GM18951 (cell line): ENCODE results near the gene FHAD1.

ENCODE experiments used
- POLR2A ChIP-seq: IDR thresholded peaks from 4 replicates; pipeline ENCODE4 v1.6.1; 2011; ENCODE audit warnings: mild to moderate bottlenecking; ENCODE audit not compliant: insufficient read length, insufficient read depth; ENCODE audit errors: extremely low read depth
- in situ Hi-C: fragments of 300-500 bp; cut with MboI; formaldehyde crosslinking; loops from one replicate; pipeline ENCODE4 v1.12.0; 2022; ENCODE audit warnings: low sequenced_read_pairs, mixed read lengths, inconsistent platforms; ENCODE audit not compliant: unreplicated experiment

The FHAD1 gene

GRCh38 chr1:15249081-15249480 is 2.1 kb downstream of the FHAD1 start:
- in situ Hi-C loops: no loop called here
- TF ChIP-seq POLR2A: no peak

DNA sequence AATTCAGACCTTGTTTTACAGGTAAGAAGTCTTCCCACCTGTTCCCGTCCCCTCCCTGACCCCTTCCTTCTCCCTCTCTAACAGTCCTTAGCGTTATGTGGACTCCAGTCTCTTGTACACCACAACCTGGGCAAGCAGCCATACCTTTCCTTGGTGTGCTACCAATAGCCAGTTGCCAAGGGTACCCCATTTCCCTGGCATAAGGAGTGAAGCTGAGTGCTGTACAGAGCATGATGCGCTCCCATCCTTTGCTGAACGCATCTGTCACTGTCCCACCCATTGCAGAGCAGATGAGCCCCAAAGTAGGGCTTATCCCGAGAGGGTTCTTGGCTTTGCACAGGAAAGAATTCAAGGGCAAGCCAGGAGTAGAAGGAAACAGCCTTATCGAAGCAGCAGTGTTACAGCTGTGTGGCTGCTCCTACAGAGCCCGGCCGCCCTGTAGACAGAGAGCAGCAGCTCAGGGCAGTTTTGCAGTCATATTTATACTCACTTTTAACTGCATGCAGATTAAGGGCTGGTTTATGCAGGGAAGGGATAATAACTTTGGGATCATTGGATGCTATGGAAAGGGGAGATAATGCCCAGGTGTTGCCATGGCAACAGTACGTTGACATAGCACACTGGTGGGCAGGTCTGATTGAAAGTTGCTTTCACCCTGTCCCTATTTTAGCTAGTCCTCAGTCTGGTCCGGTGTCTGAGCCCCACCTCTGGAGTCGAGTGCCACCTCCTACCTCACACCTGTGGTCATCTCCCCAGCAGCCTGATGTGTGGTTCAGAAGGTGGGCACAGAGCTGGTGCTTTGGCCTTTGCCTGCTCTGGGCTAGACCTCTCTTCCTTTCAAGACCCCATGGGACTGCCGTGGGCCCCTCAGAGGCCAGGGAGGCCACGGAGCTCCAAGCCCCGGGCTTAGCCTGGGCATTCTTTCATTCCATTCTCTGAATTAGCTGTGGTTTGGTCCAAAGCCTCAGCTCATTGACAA is 5.1 kb downstream of the FHAD1 start:
- in situ Hi-C loops: no loop called here

DNA sequence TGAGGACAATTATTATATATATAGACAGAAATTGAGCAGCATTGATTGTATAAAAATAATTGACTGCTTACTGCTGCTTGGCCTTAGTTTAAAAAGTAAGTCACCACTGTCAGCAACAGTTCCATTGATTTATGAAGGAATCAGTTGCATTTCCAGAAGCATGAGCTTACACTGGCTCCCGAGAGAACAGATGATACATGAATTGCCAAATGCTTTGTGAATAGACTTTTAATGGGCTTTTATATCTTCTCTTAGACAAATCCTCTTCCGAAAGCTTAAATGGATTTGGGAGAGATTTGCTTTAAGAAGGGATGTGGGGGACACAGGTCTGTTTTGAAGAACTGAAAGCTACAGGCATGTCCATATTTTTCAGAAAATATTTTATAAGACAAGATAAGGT is 7.5 kb downstream of the FHAD1 start:
- TF ChIP-seq POLR2A: no peak
- in situ Hi-C loops: no loop called here

More for the DNA sequence above, 5.1 kb downstream of the FHAD1 start:
- no peak for TF ChIP-seq POLR2A

GRCh38 chr1:15255582-15256149 is 8.6 kb downstream of the FHAD1 start:
- in situ Hi-C loops: no loop called here
- TF ChIP-seq POLR2A: no peak

DNA sequence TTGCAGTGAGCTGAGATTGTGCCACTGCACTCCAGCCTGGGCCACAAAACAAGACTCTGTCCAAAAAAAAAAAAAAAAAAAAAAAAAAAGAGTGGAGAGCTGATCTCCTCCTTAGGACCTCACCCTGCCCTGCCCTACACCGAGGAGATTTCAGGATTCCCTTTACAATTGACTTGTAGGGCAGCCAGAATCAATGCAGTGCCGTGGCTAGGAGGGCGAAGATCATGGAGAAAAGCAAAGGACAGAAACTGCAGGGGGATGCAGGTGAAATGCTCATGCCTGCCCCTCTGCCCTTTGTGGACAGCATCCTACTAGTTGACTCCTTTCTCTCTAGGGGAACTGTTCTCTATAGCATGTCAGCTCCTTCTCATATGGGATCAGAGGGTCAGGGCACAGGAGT is 9.6 kb downstream of the FHAD1 start:
- in situ Hi-C loops: no loop called here

DNA sequence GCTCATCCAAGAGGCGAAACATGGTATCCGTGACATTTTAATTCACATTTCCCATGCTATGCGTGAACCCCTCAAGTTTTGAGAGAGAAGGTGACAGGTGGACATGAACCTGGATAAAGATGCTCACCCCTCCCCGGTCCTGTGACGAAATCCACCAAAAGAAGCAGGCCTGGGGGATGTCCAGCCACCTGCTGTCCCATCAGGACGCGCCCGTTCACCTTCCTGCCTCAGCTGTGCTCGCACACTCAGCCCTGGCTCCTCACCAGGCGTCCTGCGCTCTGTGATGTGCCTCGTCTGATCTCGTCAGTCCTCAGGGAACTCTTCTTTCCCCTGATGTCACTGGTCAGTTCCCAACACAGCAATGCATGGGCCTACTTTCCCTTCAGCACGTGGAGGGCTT is 10.3 kb downstream of the FHAD1 start:
- in situ Hi-C loops: no loop called here
- TF ChIP-seq POLR2A: no peak

More for the DNA sequence above, 9.6 kb downstream of the FHAD1 start:
- TF ChIP-seq POLR2A: no peak

DNA sequence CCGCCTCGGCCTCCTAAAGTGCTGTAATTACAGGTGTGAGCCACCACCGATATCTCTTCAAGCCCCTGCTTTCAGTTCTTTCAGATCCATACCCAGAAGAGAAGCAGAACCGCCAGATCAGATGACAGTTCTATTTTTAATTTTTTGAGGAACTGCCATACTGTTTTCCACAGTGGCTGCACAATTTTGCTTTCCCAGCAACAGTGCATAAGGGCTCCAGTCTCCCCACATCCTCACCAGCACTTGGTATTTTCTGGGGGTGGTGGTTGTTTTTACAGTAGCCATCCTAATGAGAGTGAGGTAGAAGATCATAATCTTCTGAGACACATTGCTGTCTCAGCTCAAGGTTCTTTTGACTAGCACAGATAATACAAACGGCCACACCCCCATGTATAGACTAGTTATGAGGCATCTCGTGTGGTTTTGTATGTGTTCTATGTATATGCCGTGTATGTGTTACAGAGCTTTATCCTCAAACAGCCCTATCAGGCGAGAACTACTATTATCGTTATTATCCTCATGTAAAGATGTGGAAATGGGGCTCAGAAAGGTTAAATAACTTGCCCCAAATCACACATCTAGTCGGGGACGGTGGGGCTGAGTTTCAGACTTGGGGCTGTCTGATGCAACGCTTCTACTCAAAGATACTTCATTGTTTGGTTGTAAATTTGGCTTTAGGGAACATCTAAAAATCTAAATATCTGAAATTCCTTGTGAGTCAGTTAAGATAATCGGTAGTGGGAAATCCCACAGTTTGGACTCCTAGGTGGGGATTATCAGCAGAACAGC is 12.0 kb downstream of the FHAD1 start:
- in situ Hi-C loops: no loop called here
- TF ChIP-seq POLR2A: no peak

DNA sequence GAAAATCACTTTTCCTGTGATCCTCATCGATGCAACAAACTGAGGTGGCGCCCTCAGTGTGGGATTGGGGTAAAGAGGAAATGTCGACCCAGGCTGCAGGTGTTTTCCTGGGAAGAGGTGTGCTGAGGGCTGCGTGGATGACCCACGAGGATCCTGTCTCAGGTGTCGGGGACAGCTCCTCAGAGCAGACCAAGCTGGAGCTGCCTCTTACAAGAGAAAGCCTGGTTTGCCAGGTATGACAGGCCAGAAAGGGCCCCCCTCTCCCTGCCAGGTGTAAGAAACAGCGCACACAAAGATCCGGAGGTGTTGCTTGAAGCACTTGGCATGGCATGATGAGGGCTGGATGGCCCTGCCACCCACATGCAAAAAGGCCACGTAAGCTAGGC is 12.6 kb downstream of the FHAD1 start:
- no peak for TF ChIP-seq POLR2A
- in situ Hi-C loops: no loop called here

DNA sequence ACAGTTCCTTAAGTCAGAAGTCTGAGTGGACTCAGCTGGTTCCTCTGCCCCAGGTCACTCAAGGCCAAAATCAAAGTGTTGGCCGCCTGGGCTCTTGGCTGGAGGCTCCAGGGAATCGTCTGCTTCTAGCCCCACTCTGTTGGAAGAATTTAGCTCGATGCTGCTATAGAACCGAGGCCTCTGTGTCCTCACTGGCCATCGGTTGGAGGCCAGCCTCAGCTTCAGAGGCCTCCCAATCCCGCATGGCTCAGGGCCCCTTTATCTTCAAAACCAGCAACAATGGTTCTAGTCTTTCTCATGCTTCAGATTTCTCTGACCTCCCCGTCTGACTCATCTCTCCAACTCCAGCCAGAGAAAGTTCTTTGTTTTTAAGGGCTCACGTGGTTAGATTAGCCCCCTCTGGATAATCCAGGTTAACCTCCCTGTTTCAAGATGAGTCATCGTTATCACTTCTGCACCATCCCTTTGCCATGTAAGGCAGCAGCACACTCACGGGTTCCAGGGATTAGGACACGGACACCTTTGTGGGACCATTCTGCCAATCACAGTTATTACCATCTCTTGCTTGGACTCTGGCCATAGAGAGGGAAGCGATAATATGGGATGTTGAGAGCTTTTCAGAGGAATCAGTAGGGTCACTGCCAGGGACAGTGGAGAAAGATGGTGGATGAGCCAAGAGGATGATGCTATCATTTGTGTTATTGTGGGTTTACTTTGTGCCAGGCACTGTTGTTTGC is 13.6 kb downstream of the FHAD1 start:
- no peak for TF ChIP-seq POLR2A
- in situ Hi-C loops: no loop called here

DNA sequence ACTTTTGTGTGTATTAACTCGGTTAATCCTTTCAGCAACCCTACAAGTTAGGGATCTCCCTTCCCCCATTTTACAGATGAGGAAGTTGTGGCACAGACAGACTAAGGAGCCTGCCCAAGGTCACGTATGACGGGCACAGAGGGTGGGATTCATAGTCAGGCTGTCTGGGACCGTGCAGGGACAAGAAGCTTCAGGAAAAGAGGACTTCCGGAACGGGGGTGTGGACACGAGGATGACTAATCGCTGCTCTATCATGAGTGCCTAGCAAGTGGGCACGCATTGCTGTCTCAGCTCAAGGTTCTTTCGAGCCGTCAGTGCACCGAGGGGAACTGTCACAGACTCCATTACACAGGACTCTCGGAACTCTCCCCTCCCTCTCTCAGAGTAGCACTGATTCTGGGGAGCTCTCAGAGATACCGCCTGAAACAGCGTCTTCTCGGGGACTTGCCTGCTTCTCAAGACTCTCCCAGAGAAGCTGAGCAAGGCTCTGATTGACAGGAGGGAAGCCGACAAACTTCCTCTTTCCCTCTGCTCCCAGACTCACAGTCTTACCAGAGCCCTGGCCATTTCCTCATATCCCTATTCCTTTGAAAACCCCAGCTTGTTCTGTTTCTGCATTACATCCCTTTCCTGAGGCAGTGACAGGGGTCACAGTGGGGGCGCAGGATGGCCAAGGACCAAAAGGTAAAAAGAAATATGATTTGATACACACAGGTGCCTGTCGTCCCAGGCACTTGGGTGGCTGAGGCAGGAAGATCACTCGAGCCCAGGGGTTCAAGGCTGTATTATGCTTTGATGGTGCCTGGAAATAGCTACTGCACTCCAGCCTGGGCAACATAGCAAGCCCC is 14.4 kb downstream of the FHAD1 start:
- in situ Hi-C loops: no loop called here
- no peak for TF ChIP-seq POLR2A

DNA sequence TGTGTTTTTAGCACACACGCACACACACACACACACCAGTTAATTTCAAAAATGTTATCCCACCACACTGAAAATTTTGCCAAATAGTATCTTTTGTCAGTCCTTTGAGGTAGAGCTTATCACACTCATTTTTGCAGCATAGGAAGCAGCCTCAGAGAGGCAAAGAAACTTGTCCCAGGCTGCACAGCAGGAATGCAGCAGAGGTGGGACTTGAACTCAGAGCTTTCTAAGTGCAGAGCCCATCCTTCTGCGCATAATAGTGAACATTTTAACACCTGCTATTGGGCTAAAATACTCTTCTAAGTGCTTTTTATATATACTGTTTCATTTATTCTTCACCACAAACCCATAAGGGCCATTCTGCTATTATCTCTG is 15.0 kb downstream of the FHAD1 start:
- in situ Hi-C loops: no loop called here
- TF ChIP-seq POLR2A: no peak

DNA sequence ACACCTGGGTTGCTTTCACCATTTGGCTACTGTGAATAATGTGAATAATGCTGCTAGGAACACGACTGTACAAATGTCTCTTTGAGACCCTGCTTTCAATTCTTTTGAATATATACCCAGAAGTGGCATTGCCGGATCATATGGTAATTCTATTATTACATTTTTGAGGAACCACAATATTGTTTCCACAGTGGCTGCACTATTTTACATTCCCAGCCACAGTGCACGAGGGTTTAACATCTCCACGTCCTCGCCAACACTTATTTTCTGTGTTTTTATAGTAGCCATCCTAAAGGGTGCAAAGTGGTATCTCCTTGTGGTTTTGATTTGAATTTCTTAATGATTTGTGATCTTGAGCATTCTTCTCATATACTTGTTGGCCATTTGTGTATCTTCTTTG is 15.7 kb downstream of the FHAD1 start:
- TF ChIP-seq POLR2A: no peak
- in situ Hi-C loops: no loop called here

DNA sequence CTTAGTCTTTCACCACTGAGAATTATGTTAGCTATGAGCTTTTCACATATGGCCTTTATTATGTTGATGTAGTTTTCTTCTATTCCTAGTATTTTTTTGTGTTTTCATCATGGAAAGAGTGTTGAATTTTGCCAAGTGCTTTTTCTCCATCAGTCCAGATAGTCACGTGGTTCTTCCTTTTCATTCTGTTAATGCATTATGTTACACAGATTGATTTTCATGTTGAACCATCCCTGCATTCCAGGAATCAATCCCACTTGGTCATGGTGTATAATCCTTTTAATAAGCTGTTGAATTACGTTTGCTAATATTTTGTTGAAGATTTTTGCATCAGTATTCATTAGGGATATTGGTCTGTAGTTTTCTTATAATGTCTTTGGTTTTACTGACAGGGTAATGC is 17.7 kb downstream of the FHAD1 start:
- in situ Hi-C loops: no loop called here
- TF ChIP-seq POLR2A: no peak
